ENCODE data around the gene CTDSP1.

CTDSP1 gene

GRCh38 chr2:218369330-218369729, 30.3 kb upstream of the CTDSP1 start:
- Histone ChIP-seq H3K27me3 (ENCODE audit: insufficient read depth, low read length, poor library complexity) (no peaks in the 10 kb centered on the region), H3K9ac (ENCODE audit: low read depth, low read length) (no peak overlapping the region)
- no peak for ATAC-seq (ENCODE audit: insufficient read depth, low read depth)

GRCh38 chr2:218370410-218371063, 29.1 kb upstream of the CTDSP1 start:
- no peak for TF ChIP-seq EZH2 (IDR thresholded peaks at IDR 0.05; ENCODE audit: borderline replicate concordance, low read depth, low read length, severe bottlenecking)
- DNase-seq (no peak), ATAC-seq (ENCODE audit: insufficient read depth, low read depth) (no peak)
- H3K36me3 ChIP-seq (ENCODE audit: insufficient read depth, low read length), result no peaks in the 10 kb centered on the region
- H3K4me3 ChIP-seq (ENCODE audit: low read depth in 1 of 2, low read length in 2 of 2), result no peak overlapping the region
- no peaks in the 10 kb centered on the region for H3K79me2 ChIP-seq (ENCODE audit: insufficient read depth, low read length)
- H3K4me2 ChIP-seq (ENCODE audit: insufficient read depth, low read length), result no peak overlapping the region
- H3K9me3 ChIP-seq (ENCODE audit: insufficient read depth, low read length, severe bottlenecking), result no peaks in the 10 kb centered on the region
- no peaks in the 10 kb centered on the region for H4K20me1 ChIP-seq (ENCODE audit: insufficient read depth, low read length)
- H3K27me3 ChIP-seq (ENCODE audit: insufficient read depth, low read length, poor library complexity), result no peaks in the 10 kb centered on the region
- no peaks in the 10 kb centered on the region for H3K4me1 ChIP-seq (ENCODE audit: insufficient read depth, low read length)
- no peak overlapping the region for H3K9ac ChIP-seq (ENCODE audit: low read depth, low read length)
- H2AFZ ChIP-seq (ENCODE audit: low read depth, low read length), result no peak overlapping the region
- no peak overlapping the region for H3K27ac ChIP-seq (ENCODE audit: low read length)

More at GRCh38 chr2:218369330-218369729, 30.3 kb upstream of the CTDSP1 start:
- DNase-seq, result no peak
- no peaks in the 10 kb centered on the region for H3K79me2 ChIP-seq (ENCODE audit: insufficient read depth, low read length)
- H3K4me1 ChIP-seq (ENCODE audit: insufficient read depth, low read length), result no peaks in the 10 kb centered on the region
- H3K4me2 ChIP-seq (ENCODE audit: insufficient read depth, low read length), result no peak overlapping the region
- no peak overlapping the region for H3K4me3 ChIP-seq (ENCODE audit: low read depth in 1 of 2, low read length in 2 of 2)
- no peaks in the 10 kb centered on the region for H3K36me3 ChIP-seq (ENCODE audit: insufficient read depth, low read length)
- TF ChIP-seq CTCF (IDR thresholded peaks at IDR 0.05; ENCODE audit: borderline replicate concordance, extremely low read depth, low read length, poor library complexity, severe bottlenecking), result no peak
- no peak for TF ChIP-seq EZH2 (IDR thresholded peaks at IDR 0.05; ENCODE audit: borderline replicate concordance, low read depth, low read length, severe bottlenecking)
- no peak overlapping the region for H3K27ac ChIP-seq (ENCODE audit: low read length)
- H4K20me1 ChIP-seq (ENCODE audit: insufficient read depth, low read length), result no peaks in the 10 kb centered on the region
- no peaks in the 10 kb centered on the region for H3K9me3 ChIP-seq (ENCODE audit: insufficient read depth, low read length, severe bottlenecking)
- no peak overlapping the region for H2AFZ ChIP-seq (ENCODE audit: low read depth, low read length)

GRCh38 chr2:218371983-218372350, 27.7 kb upstream of the CTDSP1 start:
- Histone ChIP-seq H3K9ac (ENCODE audit: low read depth, low read length) (no peak overlapping the region), H4K20me1 (ENCODE audit: insufficient read depth, low read length) (no peaks in the 10 kb centered on the region), H3K27ac (ENCODE audit: low read length) (no peak overlapping the region), H3K4me1 (ENCODE audit: insufficient read depth, low read length) (no peaks in the 10 kb centered on the region), H2AFZ (ENCODE audit: low read depth, low read length) (no peak overlapping the region), H3K27me3 (ENCODE audit: insufficient read depth, low read length, poor library complexity) (no peaks in the 10 kb centered on the region), H3K36me3 (ENCODE audit: insufficient read depth, low read length) (no peaks in the 10 kb centered on the region), H3K79me2 (ENCODE audit: insufficient read depth, low read length) (no peaks in the 10 kb centered on the region), H3K4me2 (ENCODE audit: insufficient read depth, low read length) (no peak overlapping the region), H3K9me3 (ENCODE audit: insufficient read depth, low read length, severe bottlenecking) (no peaks in the 10 kb centered on the region), H3K4me3 (ENCODE audit: low read depth in 1 of 2, low read length in 2 of 2) (no peak overlapping the region)
- no peak for ATAC-seq (ENCODE audit: insufficient read depth, low read depth)
- TF ChIP-seq CTCF (IDR thresholded peaks at IDR 0.05; ENCODE audit: borderline replicate concordance, extremely low read depth, low read length, poor library complexity, severe bottlenecking), result no peak
- TF ChIP-seq EZH2 (IDR thresholded peaks at IDR 0.05; ENCODE audit: borderline replicate concordance, low read depth, low read length, severe bottlenecking), result no peak
- DNase-seq, result no peak

GRCh38 chr2:218374795-218375194, 24.9 kb upstream of the CTDSP1 start:
- Histone ChIP-seq H3K4me3 (ENCODE audit: low read depth in 1 of 2, low read length in 2 of 2) (no peak overlapping the region), H3K79me2 (ENCODE audit: insufficient read depth, low read length) (no peaks in the 10 kb centered on the region), H3K27me3 (ENCODE audit: insufficient read depth, low read length, poor library complexity) (no peaks in the 10 kb centered on the region), H3K36me3 (ENCODE audit: insufficient read depth, low read length) (no peaks in the 10 kb centered on the region), H3K27ac (ENCODE audit: low read length) (no peak overlapping the region), H4K20me1 (ENCODE audit: insufficient read depth, low read length) (no peaks in the 10 kb centered on the region), H3K4me1 (ENCODE audit: insufficient read depth, low read length) (no peaks in the 10 kb centered on the region), H3K9me3 (ENCODE audit: insufficient read depth, low read length, severe bottlenecking) (no peaks in the 10 kb centered on the region), H3K4me2 (ENCODE audit: insufficient read depth, low read length) (no peak overlapping the region), H2AFZ (ENCODE audit: low read depth, low read length) (no peak overlapping the region), H3K9ac (ENCODE audit: low read depth, low read length) (no peak overlapping the region)
- DNase-seq, result no peak
- no peak for ATAC-seq (ENCODE audit: insufficient read depth, low read depth)
- TF ChIP-seq EZH2 (IDR thresholded peaks at IDR 0.05; ENCODE audit: borderline replicate concordance, low read depth, low read length, severe bottlenecking) (no peak), CTCF (IDR thresholded peaks at IDR 0.05; ENCODE audit: borderline replicate concordance, extremely low read depth, low read length, poor library complexity, severe bottlenecking) (no peak)

All from DND-41 (cell line).